ENCODE data around the gene FAM120AOS.

DNA sequence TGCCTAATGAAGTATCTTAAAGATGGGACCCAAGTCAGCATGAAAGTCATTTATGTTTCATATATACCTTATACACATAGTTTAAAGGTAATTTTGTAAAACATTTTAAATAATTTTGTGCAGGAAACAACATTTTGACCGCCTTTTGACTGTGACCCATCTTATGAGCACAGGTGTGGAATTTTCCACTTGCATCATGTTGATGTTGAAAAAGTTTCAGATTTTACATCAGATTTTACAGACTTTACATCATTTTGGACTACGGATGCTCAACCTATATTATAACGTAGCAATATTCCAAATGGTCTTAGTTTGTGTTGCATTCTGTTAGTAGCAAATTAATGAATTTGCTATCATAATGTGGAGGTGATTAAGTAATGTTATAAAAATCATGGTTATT, 21.7 kb upstream of the FAM120AOS start:
- TF ChIP-seq, protein P1, sequence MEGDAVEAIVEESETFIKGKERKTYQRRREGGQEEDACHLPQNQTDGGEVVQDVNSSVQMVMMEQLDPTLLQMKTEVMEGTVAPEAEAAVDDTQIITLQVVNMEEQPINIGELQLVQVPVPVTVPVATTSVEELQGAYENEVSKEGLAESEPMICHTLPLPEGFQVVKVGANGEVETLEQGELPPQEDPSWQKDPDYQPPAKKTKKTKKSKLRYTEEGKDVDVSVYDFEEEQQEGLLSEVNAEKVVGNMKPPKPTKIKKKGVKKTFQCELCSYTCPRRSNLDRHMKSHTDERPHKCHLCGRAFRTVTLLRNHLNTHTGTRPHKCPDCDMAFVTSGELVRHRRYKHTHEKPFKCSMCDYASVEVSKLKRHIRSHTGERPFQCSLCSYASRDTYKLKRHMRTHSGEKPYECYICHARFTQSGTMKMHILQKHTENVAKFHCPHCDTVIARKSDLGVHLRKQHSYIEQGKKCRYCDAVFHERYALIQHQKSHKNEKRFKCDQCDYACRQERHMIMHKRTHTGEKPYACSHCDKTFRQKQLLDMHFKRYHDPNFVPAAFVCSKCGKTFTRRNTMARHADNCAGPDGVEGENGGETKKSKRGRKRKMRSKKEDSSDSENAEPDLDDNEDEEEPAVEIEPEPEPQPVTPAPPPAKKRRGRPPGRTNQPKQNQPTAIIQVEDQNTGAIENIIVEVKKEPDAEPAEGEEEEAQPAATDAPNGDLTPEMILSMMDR (IDR thresholded peaks at IDR 0.05; ENCODE audit: low read length) = no peak
- TF ChIP-seq EZH2 (IDR thresholded peaks at IDR 0.05; ENCODE audit: borderline replicate concordance, low read length) = no peak

All from OCI-LY1 (cell line).